H1 (cell line): ENCODE data around the gene PEX19. TPM values are rescaled to one million over a fixed set of nuclear protein-coding genes. Genes with fewer than 3 reads are reported as not detected.

Experiments used
- CTCF ChIA-PET: fragments of 300-600 bp; sonication (Branson Sonifier 250); formaldehyde crosslinking; loops from one replicate; lab custom pipeline; 2021; ENCODE audit not compliant: partially characterized antibody; lab: Charles Lee
- POLR2A ChIA-PET: fragments of 300-600 bp; sonication (Branson Sonifier 250); formaldehyde crosslinking; loops from one replicate; lab custom pipeline; 2021; ENCODE audit warnings: inconsistent platforms; ENCODE audit not compliant: partially characterized antibody; lab: Charles Lee
- DNase-seq, 2 experiments: peaks; one replicate each; pipeline versions ENCODE4 v3.0.0 to v3.0.0-alpha.2; 2010 to 2022; ENCODE audit warnings: low spot score in 2 of 2, low read depth in 1 of 2, mixed read lengths in 1 of 2
- FAIRE-seq: peaks from 2 replicates; lab custom pipeline; 2011; peaks lifted over from hg19 to GRCh38; lab: Jason Lieb, UNC
- H2AFZ ChIP-seq: 2 replicates; pipeline ENCODE4 v1.8.1; 2012; ENCODE audit warnings: low read length, inconsistent platforms
- H2AK5ac ChIP-seq: 2 replicates; pipeline ENCODE4 v1.6.1; 2013; ENCODE audit warnings: low read depth, low read length
- H2BK120ac ChIP-seq: replicated peaks from 2 replicates; pipeline ENCODE3; 2013; ENCODE audit warnings: low read depth, low read length, inconsistent platforms
- H2BK12ac ChIP-seq: 2 replicates; pipeline ENCODE4 v1.6.1; 2013; ENCODE audit warnings: low read depth, low read length
- H2BK15ac ChIP-seq: 2 replicates; pipeline ENCODE4 v1.6.1; 2013; ENCODE audit warnings: low read length
- H2BK20ac ChIP-seq: 2 replicates; pipeline ENCODE4 v1.6.1; 2013; ENCODE audit warnings: low read length
- H2BK5ac ChIP-seq: 2 replicates; pipeline ENCODE4 v1.6.1; 2013; ENCODE audit warnings: low read depth, low read length
- H3K14ac ChIP-seq: 2 replicates; pipeline ENCODE4 v1.6.1; 2013; ENCODE audit warnings: inconsistent platforms; ENCODE audit not compliant: insufficient read length
- H3K18ac ChIP-seq: 2 replicates; pipeline ENCODE4 v1.6.1; 2013; ENCODE audit warnings: low read length; ENCODE audit errors: extremely low read depth
- H3K23ac ChIP-seq: 2 replicates; pipeline ENCODE4 v1.6.1; 2013; ENCODE audit warnings: inconsistent platforms; ENCODE audit not compliant: insufficient read length
- H3K23me2 ChIP-seq: 2 replicates; pipeline ENCODE4 v1.6.1; 2013; ENCODE audit warnings: low read depth, low read length
- H3K27ac ChIP-seq: 2 replicates; pipeline ENCODE4 v1.6.1; 2011; ENCODE audit warnings: low read depth, low read length, inconsistent platforms
- H3K27me3 ChIP-seq, 4 experiments: replicated peaks in 1 of 4; 1 replicate in 1 of 4; 2 replicates in 3 of 4; pipeline versions ENCODE4 v1.6.1 to v1.8.1; 2011 to 2013; ENCODE audit warnings: low read length in 3 of 4, mild to moderate bottlenecking in 3 of 4, inconsistent platforms in 2 of 4, mixed read lengths in 2 of 4, moderate library complexity in 1 of 4; ENCODE audit not compliant: control insufficient read depth in 3 of 4, insufficient read depth in 3 of 4; ENCODE audit errors: extremely low read depth in 1 of 4
- H3K36me3 ChIP-seq, 4 experiments: 2 replicates each; pipeline versions ENCODE4 v1.6.1 to v1.8.1; 2011 to 2013; ENCODE audit warnings: mild to moderate bottlenecking in 4 of 4, low read length in 3 of 4, moderate library complexity in 2 of 4, control low read depth in 1 of 4, inconsistent platforms in 1 of 4; ENCODE audit not compliant: insufficient read depth in 4 of 4, control insufficient read depth in 2 of 4
- H3K4ac ChIP-seq: replicated peaks from 2 replicates; pipeline ENCODE3; 2013; ENCODE audit warnings: low read length, low read depth, mixed read lengths, inconsistent platforms; ENCODE audit not compliant: insufficient read length
- H3K4me1 ChIP-seq, 4 experiments: replicated peaks in 1 of 4; 1 replicate in 1 of 4; 2 replicates in 3 of 4; pipeline versions ENCODE4 v1.6.1 to v1.8.1; 2011 to 2013; ENCODE audit warnings: low read length in 3 of 4, inconsistent platforms in 2 of 4, mixed read lengths in 1 of 4; ENCODE audit not compliant: insufficient read depth in 4 of 4, control insufficient read depth in 3 of 4
- H3K4me2 ChIP-seq, 2 experiments: 2 replicates each; pipeline versions ENCODE4 v1.6.1 to v1.8.1; 2011 to 2013; ENCODE audit warnings: low read depth in 2 of 2, low read length in 2 of 2, control low read depth in 1 of 2, inconsistent platforms in 1 of 2, mild to moderate bottlenecking in 1 of 2; ENCODE audit not compliant: insufficient read depth in 1 of 2
- H3K4me3 ChIP-seq, 4 experiments: fragments of 200-600, 300-600 bp in 1 of 4; sonication (generic), shearing (Covaris generic), sonication (Bioruptor Twin) in 1 of 4; 2 replicates each; pipeline versions ENCODE4 v1.5.1 to v1.8.1; 2011 to 2016; ENCODE audit warnings: low read length in 4 of 4, low read depth in 3 of 4, control low read depth in 2 of 4, inconsistent platforms in 2 of 4, mild to moderate bottlenecking in 2 of 4, mixed read lengths in 1 of 4, moderate library complexity in 1 of 4; ENCODE audit not compliant: insufficient read depth in 2 of 4; ENCODE audit errors: extremely low read depth in 1 of 4
- H3K56ac ChIP-seq: replicated peaks from 2 replicates; pipeline ENCODE3; 2013; ENCODE audit warnings: low read depth, mild to moderate bottlenecking, mixed read lengths, low read length, inconsistent platforms; ENCODE audit not compliant: insufficient read length
- H3K79me1 ChIP-seq: 2 replicates; pipeline ENCODE4 v1.6.1; 2013; ENCODE audit warnings: low read depth, low read length, control low read depth
- H3K79me2 ChIP-seq, 2 experiments: 2 replicates each; pipeline versions ENCODE4 v1.6.1 to v1.8.1; 2012 to 2013; ENCODE audit warnings: low read length in 2 of 2, mild to moderate bottlenecking in 2 of 2, inconsistent platforms in 1 of 2; ENCODE audit not compliant: insufficient read depth in 2 of 2, control insufficient read depth in 1 of 2
- H3K9ac ChIP-seq, 4 experiments: replicated peaks in 1 of 4; 1 replicate in 1 of 4; 2 replicates in 3 of 4; pipeline versions ENCODE4 v1.6.1 to v1.8.1; 2011 to 2013; ENCODE audit warnings: low read depth in 3 of 4, low read length in 3 of 4, control low read depth in 2 of 4, mild to moderate bottlenecking in 2 of 4, moderate library complexity in 2 of 4, inconsistent platforms in 1 of 4; ENCODE audit errors: extremely low read depth in 1 of 4
- H3K9me3 ChIP-seq, 2 experiments: 2 replicates each; pipeline versions ENCODE4 v1.6.1 to v1.8.1; 2012 to 2013; ENCODE audit warnings: mild to moderate bottlenecking in 2 of 2, moderate library complexity in 2 of 2, control low read depth in 1 of 2, inconsistent platforms in 1 of 2, low read depth in 1 of 2, low read length in 1 of 2, mixed read lengths in 1 of 2; ENCODE audit not compliant: insufficient read depth in 2 of 2
- H4K20me1 ChIP-seq, 2 experiments: replicated peaks in 1 of 2; 2 replicates each; pipeline versions ENCODE3 to v1.8.1; 2011 to 2013; ENCODE audit warnings: inconsistent platforms in 2 of 2, low read length in 2 of 2, mild to moderate bottlenecking in 1 of 2; ENCODE audit not compliant: insufficient read depth in 2 of 2, control insufficient read depth in 1 of 2
- H4K5ac ChIP-seq: 2 replicates; pipeline ENCODE4 v1.6.1; 2013; ENCODE audit warnings: low read length, low read depth, mixed read lengths, inconsistent platforms; ENCODE audit not compliant: insufficient read length
- H4K8ac ChIP-seq: 2 replicates; pipeline ENCODE4 v1.8.0; 2013; ENCODE audit warnings: mild to moderate bottlenecking, moderate library complexity, low read length, inconsistent platforms; ENCODE audit not compliant: insufficient read depth; ENCODE audit errors: extremely low read depth
- H4K91ac ChIP-seq: replicated peaks from 2 replicates; pipeline ENCODE3; 2013; ENCODE audit warnings: low read length, mixed read lengths, inconsistent platforms; ENCODE audit not compliant: insufficient read length
- EP300 ChIP-seq, 2 experiments: IDR thresholded peaks; 1 replicate in 1 of 2; 2 replicates in 1 of 2; pipeline ENCODE4 v1.6.1; 2011 to 2012; ENCODE audit warnings: low read depth in 2 of 2, low read length in 2 of 2, mild to moderate bottlenecking in 2 of 2, borderline replicate concordance in 1 of 2, inconsistent platforms in 1 of 2, moderate library complexity in 1 of 2
- KDM1A ChIP-seq: fragments of 200-600, 300-600 bp; sonication (generic); IDR thresholded peaks from 2 replicates; pipeline ENCODE4 v1.7.1; 2016; ENCODE audit warnings: mild to moderate bottlenecking, low read length, borderline replicate concordance
- SIN3A ChIP-seq, 2 experiments: IDR thresholded peaks in 1 of 2; conservative IDR thresholded peaks in 1 of 2; 2 replicates each; pipeline ENCODE4 v1.6.1; 2011 to 2012; ENCODE audit warnings: low read length in 2 of 2, improper control_type of control experiment in 1 of 2, low read depth in 1 of 2, mild to moderate bottlenecking in 1 of 2
- SP1 ChIP-seq: IDR thresholded peaks from 2 replicates; pipeline ENCODE4 v1.6.1; 2011; ENCODE audit warnings: low read depth, low read length
- WGBS, 2 experiments: shearing (Covaris generic) in 1 of 2; methylation state at CpG; one replicate each; pipeline versions ENCODE4 v1.1.6 to v1.1.7; 2013 to 2015; ENCODE audit warnings: low lambda C conversion rate in 2 of 2, mixed read lengths in 2 of 2, inconsistent platforms in 1 of 2, low coverage in 1 of 2, missing lambda C conversion rate in 1 of 2; ENCODE audit not compliant: insufficient replicate concordance in 2 of 2, insufficient coverage in 1 of 2, insufficient read length in 1 of 2; ENCODE audit errors: extremely low coverage in 1 of 2, missing lambda C conversion rate in 1 of 2; 5-methylcytosine and 5-hydroxymethylcytosine counted together
- polyA plus RNA-seq, 7 experiments: library from polyadenylated mRNA; depleted of rRNA in 3 of 7; stranded (reverse) in 5 of 7; unstranded in 2 of 7; fragments of >200 nt in 5 of 7; fragments of 200-250 nt in 2 of 7; gene quantifications; 1 replicate in 5 of 7; 2 replicates in 1 of 7; 4 replicates in 1 of 7; pipeline versions ENCODE4 v1.2.1 to v1.2.3, GENCODE V29; 2011 to 2013; ENCODE audit warnings: missing spikeins in 2 of 7, mixed read lengths in 2 of 7
- total RNA-seq: library from RNA; stranded (reverse); fragmentation: NEBNext Ultra II Directional; extraction: Animal tissue kit (Norgen Biotek cat#: 25700); gene quantifications from 2 replicates; pipeline ENCODE4 v1.2.1, GENCODE V29; 2021
- TF ChIP-seq, protein P1 (sequence below): IDR thresholded peaks from 2 replicates; pipeline ENCODE4 v1.6.1; 2011; ENCODE audit warnings: low read depth, mild to moderate bottlenecking, low read length; ENCODE audit not compliant: insufficient read depth

PEX19 gene
- total and polyA plus RNA-seq, 2 of the 8 experiments (the other 6 are each of a cell fraction or from before 2014, with no cell fraction given), result 50.4 to 80.2 TPM

DNA sequence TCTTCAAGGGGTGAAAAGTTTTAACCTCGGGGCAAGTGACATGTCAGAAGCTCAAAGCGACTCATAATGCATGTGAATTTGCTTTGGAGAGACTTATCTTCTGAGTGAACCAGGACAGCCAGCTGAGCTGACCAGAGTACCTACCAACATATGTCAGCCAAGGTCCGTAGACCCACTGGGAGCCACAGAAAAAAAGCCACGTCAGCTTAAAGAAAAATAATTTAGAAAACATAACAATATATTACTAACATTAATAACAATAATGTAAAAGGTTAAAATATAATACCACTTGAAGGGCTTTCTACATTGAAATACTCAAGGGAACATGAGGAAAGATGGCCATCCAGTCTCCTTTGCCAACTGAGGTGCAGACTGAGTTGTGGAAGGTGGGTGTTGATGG is 6.9 kb downstream of the PEX19 start:
- no peaks in the 10 kb centered on the region for H3K9me3 ChIP-seq
- H2AK5ac ChIP-seq, result no peak overlapping the region
- WGBS, 2 experiments, result 86% methylated on average over 4 of the region's 4 CpGs; no CpG with 5 or more reads in 1 of the 2 experiments
- no peak overlapping the region for H3K56ac ChIP-seq
- no peak overlapping the region for H2AFZ ChIP-seq
- no peak overlapping the region for H2BK5ac ChIP-seq
- H4K5ac ChIP-seq, result no peak overlapping the region
- no peaks in the 10 kb centered on the region for H3K79me1 ChIP-seq
- no peak overlapping the region for H3K4ac ChIP-seq
- H3K18ac ChIP-seq, result no peak overlapping the region
- ChIA-PET CTCF (interaction anchor here (1.0 to 1.4 kb wide), 3 partner anchors 14 to 75 kb away, joined by 3 to 10 read pairs (median 4); no protein-coding TSS in a partner anchor), POLR2A (interaction anchor here (0.6 to 7.1 kb wide), 4 partner anchors 8 to 16 kb away, joined by 3 to 58 read pairs (median 4); partner anchors contain the start of gene DCAF8)
- no peak overlapping the region for H3K9ac ChIP-seq
- H4K91ac ChIP-seq, result no peak overlapping the region
- H4K8ac ChIP-seq, result no peak overlapping the region
- no peaks in the 10 kb centered on the region for H3K23me2 ChIP-seq
- H3K23ac ChIP-seq, result no peak overlapping the region
- no peak for DNase-seq
- H3K4me2 ChIP-seq, result no peak overlapping the region
- no peak for FAIRE-seq
- H4K20me1 ChIP-seq, result peaks cover 0 to 2% of the 10 kb centered on the region in 2 experiments
- no peaks in the 10 kb centered on the region for H3K27me3 ChIP-seq
- peaks cover 25 to 57% (median 51%) of the 10 kb centered on the region in 4 experiments for H3K36me3 ChIP-seq
- H3K4me3 ChIP-seq, result no peak overlapping the region
- H2BK12ac ChIP-seq, result no peak overlapping the region
- H2BK120ac ChIP-seq, result no peak overlapping the region
- no peaks in the 10 kb centered on the region for H3K79me2 ChIP-seq
- H2BK20ac ChIP-seq, result no peak overlapping the region
- H3K14ac ChIP-seq, result no peak overlapping the region
- TF ChIP-seq KDM1A, result no peak
- TF ChIP-seq, protein P1, sequence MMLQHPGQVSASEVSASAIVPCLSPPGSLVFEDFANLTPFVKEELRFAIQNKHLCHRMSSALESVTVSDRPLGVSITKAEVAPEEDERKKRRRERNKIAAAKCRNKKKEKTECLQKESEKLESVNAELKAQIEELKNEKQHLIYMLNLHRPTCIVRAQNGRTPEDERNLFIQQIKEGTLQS, result no peak
- no peak for TF ChIP-seq EP300 (IDR thresholded peaks at IDR 0.05; ENCODE audit: borderline replicate concordance in 1 of 2, low read depth in 2 of 2, low read length in 2 of 2)
- no peak for TF ChIP-seq SP1
- no peak for TF ChIP-seq SIN3A (conservative IDR thresholded peaks at IDR 0.05 in 1 of 2, IDR thresholded peaks at IDR 0.05 in 1 of 2; ENCODE audit: low read depth in 1 of 2, low read length in 2 of 2)
- TF ChIP-seq, all 59 proteins: peak for 0
- no peak overlapping the region for H3K27ac ChIP-seq
- no peak overlapping the region for H2BK15ac ChIP-seq
- H3K4me1 ChIP-seq, result no peaks in the 10 kb centered on the region; a peak in 1 of 7 replicates
